Thyroid gland (tissue), 4 donors: ENCODE results near the gene PPFIA4.

ENCODE experiments used
- POLR2A ChIP-seq, 2 donors: fragments of 450-650 bp; IDR thresholded peaks; one replicate each; pipeline ENCODE4 v1.6.1; 2017; ENCODE audit warnings: antibody characterized with exemption in 2 of 2, mild to moderate bottlenecking in 2 of 2, moderate library complexity in 1 of 2
- TF ChIP-seq, protein P1 (sequence below), 6 experiments: fragments of 200-600 bp in 3 of 6; fragments of 450-650 bp in 3 of 6; sonication (generic) in 3 of 6; IDR thresholded peaks; one replicate each; pipeline ENCODE4 v1.5.1; 2016 to 2019; ENCODE audit warnings: antibody characterized with exemption in 6 of 6, mild to moderate bottlenecking in 2 of 6, inconsistent platforms in 1 of 6, moderate library complexity in 1 of 6

GRCh38 chr1:203043830-203044545, 17.7 kb downstream of the PPFIA4 start:
- TF ChIP-seq, protein P1, sequence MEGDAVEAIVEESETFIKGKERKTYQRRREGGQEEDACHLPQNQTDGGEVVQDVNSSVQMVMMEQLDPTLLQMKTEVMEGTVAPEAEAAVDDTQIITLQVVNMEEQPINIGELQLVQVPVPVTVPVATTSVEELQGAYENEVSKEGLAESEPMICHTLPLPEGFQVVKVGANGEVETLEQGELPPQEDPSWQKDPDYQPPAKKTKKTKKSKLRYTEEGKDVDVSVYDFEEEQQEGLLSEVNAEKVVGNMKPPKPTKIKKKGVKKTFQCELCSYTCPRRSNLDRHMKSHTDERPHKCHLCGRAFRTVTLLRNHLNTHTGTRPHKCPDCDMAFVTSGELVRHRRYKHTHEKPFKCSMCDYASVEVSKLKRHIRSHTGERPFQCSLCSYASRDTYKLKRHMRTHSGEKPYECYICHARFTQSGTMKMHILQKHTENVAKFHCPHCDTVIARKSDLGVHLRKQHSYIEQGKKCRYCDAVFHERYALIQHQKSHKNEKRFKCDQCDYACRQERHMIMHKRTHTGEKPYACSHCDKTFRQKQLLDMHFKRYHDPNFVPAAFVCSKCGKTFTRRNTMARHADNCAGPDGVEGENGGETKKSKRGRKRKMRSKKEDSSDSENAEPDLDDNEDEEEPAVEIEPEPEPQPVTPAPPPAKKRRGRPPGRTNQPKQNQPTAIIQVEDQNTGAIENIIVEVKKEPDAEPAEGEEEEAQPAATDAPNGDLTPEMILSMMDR (IDR thresholded peaks at IDR 0.05): no peak
- TF ChIP-seq POLR2A (IDR thresholded peaks at IDR 0.05): no peak
